ENCODE measurements around the gene DAD1. TPM values are rescaled to one million over a fixed set of nuclear protein-coding genes. Genes with fewer than 3 reads are reported as not detected.

DAD1 gene
- total RNA-seq, 1 donor from 2014 or later: 145 TPM

GRCh38 chr14:22537436-22538310 is 51.4 kb downstream of the DAD1 start:
- H3K9me3 ChIP-seq: no peaks in the 10 kb centered on the region
- intact Hi-C loops (cut with DNase I): no loop called here

GRCh38 chr14:22536853-22537338 is 52.1 kb downstream of the DAD1 start:
- H3K36me3 ChIP-seq: no peaks in the 10 kb centered on the region
- TF ChIP-seq CTCF (IDR thresholded peaks at IDR 0.05) (peak in 1 of 3 experiments; percentile 6), POLR2A (IDR thresholded peaks at IDR 0.05) (no peak), POLR2AphosphoS5 (IDR thresholded peaks at IDR 0.05; ENCODE audit: insufficient read depth in 1 of 2, low read depth in 1 of 2) (peak; percentile 32 to 96)
- H3K27ac ChIP-seq: peak overlapping the region; percentile 89
- peak in 1 of 2 donors; percentile 94 for DNase-seq (ENCODE audit: extremely low spot score in 2 of 2)
- H3K4me1 ChIP-seq: peaks cover 37% of the 10 kb centered on the region
- H3K27me3 ChIP-seq: no peaks in the 10 kb centered on the region
- H3K9me3 ChIP-seq: no peaks in the 10 kb centered on the region
- H3K4me3 ChIP-seq: no peak overlapping the region
- intact Hi-C loops (cut with DNase I): no loop called here

More at GRCh38 chr14:22537436-22538310, 51.4 kb downstream of the DAD1 start:
- Histone ChIP-seq H3K4me1 (peaks cover 40% of the 10 kb centered on the region), H3K36me3 (no peaks in the 10 kb centered on the region), H3K4me3 (no peak overlapping the region), H3K27me3 (no peaks in the 10 kb centered on the region), H3K27ac (peak overlapping the region; percentile 89)
- TF ChIP-seq POLR2A (IDR thresholded peaks at IDR 0.05) (no peak), POLR2AphosphoS5 (IDR thresholded peaks at IDR 0.05; ENCODE audit: insufficient read depth in 1 of 2, low read depth in 1 of 2) (no peak), CTCF (IDR thresholded peaks at IDR 0.05) (no peak)
- no peak for DNase-seq (ENCODE audit: extremely low spot score in 2 of 2)

GRCh38 chr14:22535916-22536315 is 53.1 kb downstream of the DAD1 start:
- TF ChIP-seq CTCF (IDR thresholded peaks at IDR 0.05) (no peak), POLR2A (IDR thresholded peaks at IDR 0.05) (no peak), POLR2AphosphoS5 (IDR thresholded peaks at IDR 0.05; ENCODE audit: insufficient read depth in 1 of 2, low read depth in 1 of 2) (no peak)
- Histone ChIP-seq H3K4me3 (no peak overlapping the region), H3K4me1 (peaks cover 29% of the 10 kb centered on the region), H3K36me3 (no peaks in the 10 kb centered on the region), H3K27ac (peak overlapping the region; percentile 89), H3K9me3 (no peaks in the 10 kb centered on the region), H3K27me3 (no peaks in the 10 kb centered on the region)
- intact Hi-C loops (cut with DNase I): no loop called here
- no peak for DNase-seq (ENCODE audit: extremely low spot score in 2 of 2)

GRCh38 chr14:22535126-22535525 is 53.9 kb downstream of the DAD1 start:
- DNase-seq (ENCODE audit: extremely low spot score in 2 of 2): no peak
- Histone ChIP-seq H3K27ac (peak overlapping the region; percentile 89), H3K4me3 (no peak overlapping the region), H3K27me3 (no peaks in the 10 kb centered on the region), H3K4me1 (peaks cover 26% of the 10 kb centered on the region), H3K36me3 (no peaks in the 10 kb centered on the region), H3K9me3 (no peaks in the 10 kb centered on the region)
- no peak for TF ChIP-seq CTCF (IDR thresholded peaks at IDR 0.05)
- TF ChIP-seq POLR2AphosphoS5 (IDR thresholded peaks at IDR 0.05; ENCODE audit: insufficient read depth in 1 of 2, low read depth in 1 of 2): no peak
- no peak for TF ChIP-seq POLR2A (IDR thresholded peaks at IDR 0.05)
- intact Hi-C loops (cut with DNase I): no loop called here

GRCh38 chr14:22534547-22534946 is 54.5 kb downstream of the DAD1 start:
- H3K4me3 ChIP-seq: no peak overlapping the region
- intact Hi-C loops (cut with DNase I): no loop called here
- H3K27ac ChIP-seq: no peak overlapping the region
- no peak for TF ChIP-seq CTCF (IDR thresholded peaks at IDR 0.05)
- TF ChIP-seq POLR2A (IDR thresholded peaks at IDR 0.05): no peak
- TF ChIP-seq POLR2AphosphoS5 (IDR thresholded peaks at IDR 0.05; ENCODE audit: insufficient read depth in 1 of 2, low read depth in 1 of 2): no peak
- H3K36me3 ChIP-seq: no peaks in the 10 kb centered on the region
- H3K9me3 ChIP-seq: no peaks in the 10 kb centered on the region
- H3K4me1 ChIP-seq: peaks cover 26% of the 10 kb centered on the region
- H3K27me3 ChIP-seq: no peaks in the 10 kb centered on the region
- no peak for DNase-seq (ENCODE audit: extremely low spot score in 2 of 2)
